Stromal cell of bone marrow (primary cell): ENCODE results near the gene RAP1GDS1.
A peak's percentile ranks its signal among the peaks of the same experiment; 100 is the strongest.
"Not testable (repeated sequence)": the region's sequence is repeated elsewhere in the genome, so short reads cannot be mapped to it uniquely, and the experiment has no call there.

Experiments
- DNase-seq: peaks from one replicate; pipeline ENCODE4 v3.0.0-alpha.2; 2012; ENCODE audit warnings: low read depth

The RAP1GDS1 gene

GRCh38 chr4:98287328-98287727 is 26.1 kb downstream of the RAP1GDS1 start:
- DNase-seq, result no peak

GRCh38 chr4:98288671-98289070 is 27.5 kb downstream of the RAP1GDS1 start:
- DNase-seq, result not testable (repeated sequence)

GRCh38 chr4:98289375-98289774 is 28.2 kb downstream of the RAP1GDS1 start:
- DNase-seq, result no peak

- DNase-seq, result no peak
Observed at GRCh38 chr4:98290511-98290910, 29.3 kb downstream of the RAP1GDS1 start.

GRCh38 chr4:98293104-98293887 is 32.1 kb downstream of the RAP1GDS1 start:
- DNase-seq, result no peak

- no peak for DNase-seq
Observed at GRCh38 chr4:98298022-98298421, 36.8 kb downstream of the RAP1GDS1 start.

- no peak for DNase-seq
Observed at GRCh38 chr4:98300706-98301105, 39.5 kb downstream of the RAP1GDS1 start.

- no peak for DNase-seq
Observed at GRCh38 chr4:98305576-98305975, 44.4 kb downstream of the RAP1GDS1 start.

- no peak for DNase-seq
Observed at GRCh38 chr4:98310867-98311266, 49.7 kb downstream of the RAP1GDS1 start.

- no peak for DNase-seq
Observed at GRCh38 chr4:98311656-98312055, 50.5 kb downstream of the RAP1GDS1 start.

GRCh38 chr4:98314791-98315565 is 53.8 kb downstream of the RAP1GDS1 start:
- peak; percentile 32 for DNase-seq

GRCh38 chr4:98318521-98318920 is 57.3 kb downstream of the RAP1GDS1 start:
- DNase-seq, result no peak

GRCh38 chr4:98319021-98319420 is 57.8 kb downstream of the RAP1GDS1 start:
- DNase-seq, result no peak

GRCh38 chr4:98326168-98326567 is 65.0 kb downstream of the RAP1GDS1 start:
- no peak for DNase-seq

GRCh38 chr4:98327694-98328093 is 66.5 kb downstream of the RAP1GDS1 start:
- DNase-seq, result no peak

- not testable (repeated sequence) for DNase-seq
Observed at GRCh38 chr4:98329879-98330640, 68.9 kb downstream of the RAP1GDS1 start.

- DNase-seq, result no peak
Observed at GRCh38 chr4:98332017-98332416, 70.8 kb downstream of the RAP1GDS1 start.

- DNase-seq, result no peak
Observed at GRCh38 chr4:98334461-98334860, 73.3 kb downstream of the RAP1GDS1 start.

GRCh38 chr4:98338761-98339438 is 77.7 kb downstream of the RAP1GDS1 start:
- no peak for DNase-seq

- no peak for DNase-seq
Observed at GRCh38 chr4:98341309-98341708, 80.1 kb downstream of the RAP1GDS1 start.

- DNase-seq, result no peak
Observed at GRCh38 chr4:98343626-98344025, 82.4 kb downstream of the RAP1GDS1 start.

GRCh38 chr4:98345838-98346237 is 84.7 kb downstream of the RAP1GDS1 start:
- no peak for DNase-seq
